GM18907 (cell line): ENCODE results near the gene GPSM1.
"Not testable (repeated sequence)": the region's sequence is repeated elsewhere in the genome, so short reads cannot be mapped to it uniquely, and the experiment has no call there.

Source experiments
- ATAC-seq: cut with Tn5 transposase; IDR thresholded peaks from one replicate; pipeline ENCODE4 v1.9.1; 2021; ENCODE audit warnings: mild to moderate bottlenecking, moderate library complexity; ENCODE audit not compliant: unreplicated experiment

GPSM1 gene

GRCh38 chr9:136343121-136343883 lies 16.0 kb downstream of the GPSM1 start:
- ATAC-seq, result no peak

- ATAC-seq, result no peak
Observed at GRCh38 chr9:136343884-136344269, 16.5 kb downstream of the GPSM1 start.

GRCh38 chr9:136344544-136345280 lies 17.4 kb downstream of the GPSM1 start:
- ATAC-seq, result no peak

- ATAC-seq, result no peak
Observed at GRCh38 chr9:136345281-136346156, 18.2 kb downstream of the GPSM1 start.

GRCh38 chr9:136346157-136346481 lies 18.8 kb downstream of the GPSM1 start:
- no peak for ATAC-seq

- ATAC-seq, result no peak
Observed at GRCh38 chr9:136346927-136347465, 19.7 kb downstream of the GPSM1 start.

GRCh38 chr9:136347472-136348256 lies 20.3 kb downstream of the GPSM1 start:
- ATAC-seq, result no peak

GRCh38 chr9:136348691-136349090 lies 21.4 kb downstream of the GPSM1 start:
- ATAC-seq, result no peak

GRCh38 chr9:136349546-136349945 lies 22.2 kb downstream of the GPSM1 start:
- no peak for ATAC-seq

GRCh38 chr9:136351252-136351800 lies 24.0 kb downstream of the GPSM1 start:
- no peak for ATAC-seq

- not testable (repeated sequence) for ATAC-seq
Observed at GRCh38 chr9:136351868-136352267, 24.5 kb downstream of the GPSM1 start.

GRCh38 chr9:136352682-136353081 lies 25.3 kb downstream of the GPSM1 start:
- no peak for ATAC-seq

- ATAC-seq, result no peak
Observed at GRCh38 chr9:136353088-136353487, 25.7 kb downstream of the GPSM1 start.

- ATAC-seq, result no peak
Observed at GRCh38 chr9:136353757-136354488, 26.6 kb downstream of the GPSM1 start.

- no peak for ATAC-seq
Observed at GRCh38 chr9:136354592-136355085, 27.3 kb downstream of the GPSM1 start.

GRCh38 chr9:136355616-136356557 lies 28.5 kb downstream of the GPSM1 start:
- no peak for ATAC-seq

- no peak for ATAC-seq
Observed at GRCh38 chr9:136357202-136357725, 29.9 kb downstream of the GPSM1 start.

- ATAC-seq, result no peak
Observed at GRCh38 chr9:136358016-136358415, 30.7 kb downstream of the GPSM1 start.
